22Rv1 (cell line): ENCODE data around the gene COPB1.

Source experiments
- ZFX ChIP-seq: fragments of 450-650 bp; IDR thresholded peaks from 2 replicates; pipeline ENCODE4 v1.6.1; 2017; ENCODE audit warnings: antibody characterized with exemption, borderline replicate concordance
- TF ChIP-seq, protein P1 (sequence below): fragments of 450-650 bp; IDR thresholded peaks from 2 replicates; pipeline ENCODE4 v1.5.1; 2017; ENCODE audit warnings: mild to moderate bottlenecking

DNA sequence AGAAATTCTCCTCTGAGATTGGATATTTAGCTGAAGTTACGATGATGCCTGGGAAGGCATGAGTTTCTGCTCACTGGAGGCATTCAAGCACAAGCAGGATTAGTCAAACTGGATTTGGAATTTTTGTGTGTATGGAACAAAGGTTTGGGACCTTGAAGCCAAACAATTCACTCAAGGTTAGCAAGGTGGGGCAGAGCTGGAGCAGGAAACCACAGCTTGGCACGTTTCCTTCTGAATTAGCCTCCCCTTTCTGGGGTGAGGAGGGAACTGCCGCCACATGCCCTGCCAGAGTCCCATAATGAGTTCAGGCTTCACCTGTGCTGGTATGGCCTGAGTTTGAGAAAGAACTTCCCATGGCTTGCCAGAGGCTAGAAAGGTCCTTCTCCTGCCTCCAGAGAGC lies 89.7 kb downstream of the COPB1 start:
- TF ChIP-seq, protein P1, sequence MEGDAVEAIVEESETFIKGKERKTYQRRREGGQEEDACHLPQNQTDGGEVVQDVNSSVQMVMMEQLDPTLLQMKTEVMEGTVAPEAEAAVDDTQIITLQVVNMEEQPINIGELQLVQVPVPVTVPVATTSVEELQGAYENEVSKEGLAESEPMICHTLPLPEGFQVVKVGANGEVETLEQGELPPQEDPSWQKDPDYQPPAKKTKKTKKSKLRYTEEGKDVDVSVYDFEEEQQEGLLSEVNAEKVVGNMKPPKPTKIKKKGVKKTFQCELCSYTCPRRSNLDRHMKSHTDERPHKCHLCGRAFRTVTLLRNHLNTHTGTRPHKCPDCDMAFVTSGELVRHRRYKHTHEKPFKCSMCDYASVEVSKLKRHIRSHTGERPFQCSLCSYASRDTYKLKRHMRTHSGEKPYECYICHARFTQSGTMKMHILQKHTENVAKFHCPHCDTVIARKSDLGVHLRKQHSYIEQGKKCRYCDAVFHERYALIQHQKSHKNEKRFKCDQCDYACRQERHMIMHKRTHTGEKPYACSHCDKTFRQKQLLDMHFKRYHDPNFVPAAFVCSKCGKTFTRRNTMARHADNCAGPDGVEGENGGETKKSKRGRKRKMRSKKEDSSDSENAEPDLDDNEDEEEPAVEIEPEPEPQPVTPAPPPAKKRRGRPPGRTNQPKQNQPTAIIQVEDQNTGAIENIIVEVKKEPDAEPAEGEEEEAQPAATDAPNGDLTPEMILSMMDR, result no peak
- no peak for TF ChIP-seq ZFX
